VCaP (cell line): ENCODE results near the gene SH3GLB2.
"Not testable (repeated sequence)": the region's sequence is repeated elsewhere in the genome, so short reads cannot be mapped to it uniquely, and the experiment has no call there.

ENCODE experiments used
- H3K27ac ChIP-seq: fragments of 450-650 bp; 2 replicates; pipeline ENCODE4 v1.5.1; 2017
- CTCF ChIP-seq: fragments of 450-650 bp; conservative IDR thresholded peaks from 2 replicates; pipeline ENCODE4 v1.5.1; 2017; ENCODE audit warnings: mild to moderate bottlenecking, moderate library complexity

The SH3GLB2 gene

GRCh38 chr9:128983536-128983935 lies 44.6 kb downstream of the SH3GLB2 start:
- TF ChIP-seq CTCF: no peak
- no peak overlapping the region for H3K27ac ChIP-seq

- H3K27ac ChIP-seq: no peak overlapping the region
- no peak for TF ChIP-seq CTCF
Observed at GRCh38 chr9:128979111-128979510, 49.0 kb downstream of the SH3GLB2 start.

GRCh38 chr9:128972956-128973355 lies 55.2 kb downstream of the SH3GLB2 start:
- H3K27ac ChIP-seq: no peak overlapping the region
- TF ChIP-seq CTCF: no peak

- no peak overlapping the region for H3K27ac ChIP-seq
Observed at GRCh38 chr9:128969491-128969890, 58.6 kb downstream of the SH3GLB2 start.

GRCh38 chr9:128961403-128961802 lies 66.7 kb downstream of the SH3GLB2 start:
- H3K27ac ChIP-seq: not testable (repeated sequence)

More at GRCh38 chr9:128969491-128969890, 58.6 kb downstream of the SH3GLB2 start:
- TF ChIP-seq CTCF: no peak
